GM06990 (cell line): ENCODE measurements around the gene MRPL20.
"Not testable (repeated sequence)": the region's sequence is repeated elsewhere in the genome, so short reads cannot be mapped to it uniquely, and the experiment has no call there.

Experiments used
- DNase-seq: peaks from one replicate; pipeline ENCODE4 v3.0.0-alpha.2; 2011; ENCODE audit not compliant: insufficient read length; ENCODE audit errors: extremely low read depth
- H3K27me3 ChIP-seq: replicated peaks from 2 replicates; pipeline ENCODE4 v1.6.0; 2011; ENCODE audit warnings: low read length; ENCODE audit not compliant: control insufficient read depth, insufficient read depth
- H3K36me3 ChIP-seq: 2 replicates; pipeline ENCODE4 v1.5.1; 2011; ENCODE audit warnings: low read length; ENCODE audit not compliant: control insufficient read depth, insufficient read depth
- H3K4me3 ChIP-seq: replicated peaks from 2 replicates; pipeline ENCODE4 v1.5.1; 2011; ENCODE audit warnings: low read depth, mild to moderate bottlenecking, control low read depth, low read length
- TF ChIP-seq, protein P1 (sequence below): IDR thresholded peaks from 2 replicates; pipeline ENCODE4 v1.5.1; 2011; ENCODE audit warnings: low read length, control low read depth, mild to moderate bottlenecking, inconsistent platforms; ENCODE audit not compliant: insufficient read depth, poor library complexity, severe bottlenecking

The MRPL20 gene

DNA sequence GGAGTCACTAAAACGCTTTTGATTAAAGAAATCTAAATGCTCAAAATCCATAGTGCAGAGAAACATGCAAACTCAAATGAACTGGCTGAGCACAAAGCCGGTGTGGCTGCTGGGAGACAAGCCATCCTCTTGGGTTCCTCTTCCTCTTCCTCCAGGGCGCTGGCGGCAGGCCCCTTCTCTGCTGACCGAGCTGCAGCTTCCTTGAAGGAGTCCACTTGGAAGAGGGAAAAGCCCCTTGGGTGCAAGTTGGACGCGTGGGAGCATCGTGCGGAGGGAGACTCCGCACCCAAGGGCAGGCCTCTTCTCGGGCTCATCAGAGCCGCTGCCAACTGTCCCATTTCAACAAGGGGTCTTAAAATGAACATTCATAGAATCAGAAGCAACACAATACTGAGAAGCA lies 15.9 kb downstream of the MRPL20 start:
- H3K27me3 ChIP-seq, result no peaks in the 10 kb centered on the region
- TF ChIP-seq, protein P1, sequence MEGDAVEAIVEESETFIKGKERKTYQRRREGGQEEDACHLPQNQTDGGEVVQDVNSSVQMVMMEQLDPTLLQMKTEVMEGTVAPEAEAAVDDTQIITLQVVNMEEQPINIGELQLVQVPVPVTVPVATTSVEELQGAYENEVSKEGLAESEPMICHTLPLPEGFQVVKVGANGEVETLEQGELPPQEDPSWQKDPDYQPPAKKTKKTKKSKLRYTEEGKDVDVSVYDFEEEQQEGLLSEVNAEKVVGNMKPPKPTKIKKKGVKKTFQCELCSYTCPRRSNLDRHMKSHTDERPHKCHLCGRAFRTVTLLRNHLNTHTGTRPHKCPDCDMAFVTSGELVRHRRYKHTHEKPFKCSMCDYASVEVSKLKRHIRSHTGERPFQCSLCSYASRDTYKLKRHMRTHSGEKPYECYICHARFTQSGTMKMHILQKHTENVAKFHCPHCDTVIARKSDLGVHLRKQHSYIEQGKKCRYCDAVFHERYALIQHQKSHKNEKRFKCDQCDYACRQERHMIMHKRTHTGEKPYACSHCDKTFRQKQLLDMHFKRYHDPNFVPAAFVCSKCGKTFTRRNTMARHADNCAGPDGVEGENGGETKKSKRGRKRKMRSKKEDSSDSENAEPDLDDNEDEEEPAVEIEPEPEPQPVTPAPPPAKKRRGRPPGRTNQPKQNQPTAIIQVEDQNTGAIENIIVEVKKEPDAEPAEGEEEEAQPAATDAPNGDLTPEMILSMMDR, result no peak
- H3K36me3 ChIP-seq, result peaks cover 57% of the 10 kb centered on the region
- H3K4me3 ChIP-seq, result no peak overlapping the region
- no peak for DNase-seq

DNA sequence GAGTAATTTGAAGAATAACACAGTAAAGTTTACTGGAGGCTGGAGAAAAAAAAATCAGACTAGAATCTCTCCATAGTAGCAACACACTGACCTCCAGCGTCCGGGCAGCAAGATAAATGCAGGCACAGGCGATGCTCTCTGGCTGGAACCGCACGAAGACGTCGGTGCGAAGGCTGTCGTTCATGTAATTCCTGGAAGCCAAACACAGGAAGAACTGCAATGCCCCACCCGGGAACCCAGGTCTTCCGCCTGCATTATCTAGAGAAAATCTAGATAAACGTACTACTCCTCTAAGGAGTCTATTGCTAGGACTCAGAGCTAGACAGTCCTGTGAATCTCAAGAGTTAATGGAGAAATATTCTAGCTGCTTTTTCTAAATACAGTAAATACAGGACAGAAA lies 16.4 kb downstream of the MRPL20 start:
- Histone ChIP-seq H3K36me3 (peaks cover 56% of the 10 kb centered on the region), H3K4me3 (no peak overlapping the region), H3K27me3 (no peaks in the 10 kb centered on the region)
- TF ChIP-seq, protein P1, result no peak
- no peak for DNase-seq

DNA sequence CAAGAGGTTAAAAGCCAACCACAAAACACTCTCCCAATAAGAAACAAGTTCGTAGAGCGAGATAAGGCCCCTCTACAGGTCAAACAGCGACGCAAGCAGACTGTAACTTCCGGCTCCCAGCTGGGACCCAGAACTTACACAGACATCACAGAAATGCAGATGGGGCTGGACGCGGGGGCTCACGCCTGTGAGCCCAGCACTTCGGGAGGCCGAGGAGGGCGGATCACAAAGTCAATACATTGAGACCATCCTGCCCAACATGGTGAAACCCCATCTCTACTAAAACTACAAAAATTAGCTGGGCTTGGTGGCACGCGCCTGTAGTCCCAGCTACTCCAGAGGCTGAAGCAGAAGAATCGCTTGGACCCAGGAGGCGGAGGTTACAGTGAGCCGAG lies 19.0 kb downstream of the MRPL20 start:
- peaks cover 43% of the 10 kb centered on the region for H3K36me3 ChIP-seq
- H3K4me3 ChIP-seq, result no peak overlapping the region
- no peak for DNase-seq
- H3K27me3 ChIP-seq, result no peaks in the 10 kb centered on the region
- TF ChIP-seq, protein P1, result no peak

DNA sequence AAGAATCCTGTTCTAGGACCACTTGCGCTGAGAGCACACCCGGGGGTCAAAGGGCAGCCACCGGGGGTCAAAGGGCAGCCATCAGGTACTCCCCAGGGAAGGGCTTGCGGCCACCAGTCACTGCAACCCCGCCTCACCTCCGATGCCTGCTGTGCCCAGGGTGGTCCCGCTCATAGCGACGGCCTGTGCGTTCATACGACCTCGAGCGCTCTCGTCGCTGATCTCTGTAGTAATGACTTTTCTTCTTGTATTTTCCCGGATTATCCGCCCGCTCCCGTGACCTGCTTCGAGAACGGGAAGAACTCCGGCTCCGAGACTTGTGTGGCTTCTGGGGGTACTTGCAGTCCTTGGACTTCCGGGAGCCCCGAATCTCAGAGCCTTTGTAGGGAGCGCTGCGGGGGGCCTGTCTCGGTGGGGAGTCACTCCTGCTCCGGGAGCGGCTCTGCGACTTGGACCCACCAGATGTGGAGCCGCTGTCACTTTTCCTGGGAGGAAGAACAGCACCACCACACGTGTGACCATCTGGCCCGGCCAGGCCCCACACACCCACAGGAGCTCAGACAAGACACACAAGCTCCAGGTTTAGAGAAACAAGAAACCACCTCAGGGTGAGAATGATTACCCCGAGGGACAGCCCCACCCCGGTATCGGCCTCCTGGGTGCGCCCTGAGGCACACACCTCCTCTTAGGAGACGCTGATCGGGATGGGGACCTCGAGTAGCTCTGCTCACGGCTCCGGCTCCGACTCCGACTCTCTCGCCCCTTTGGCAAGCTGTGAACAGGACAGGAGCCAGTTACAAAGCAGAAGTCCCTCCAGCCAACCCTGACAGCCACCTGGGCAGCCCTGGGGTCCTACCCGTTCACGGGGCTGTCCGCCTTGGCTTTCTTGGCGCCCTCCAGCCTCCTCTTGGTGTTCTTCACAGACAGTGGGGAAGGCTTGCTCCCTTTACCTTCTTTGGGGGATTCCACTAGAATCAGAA lies 19.7 kb downstream of the MRPL20 start:
- no peaks in the 10 kb centered on the region for H3K27me3 ChIP-seq
- H3K4me3 ChIP-seq, result no peak overlapping the region
- TF ChIP-seq, protein P1, result no peak
- DNase-seq, result no peak
- peaks cover 36% of the 10 kb centered on the region for H3K36me3 ChIP-seq

DNA sequence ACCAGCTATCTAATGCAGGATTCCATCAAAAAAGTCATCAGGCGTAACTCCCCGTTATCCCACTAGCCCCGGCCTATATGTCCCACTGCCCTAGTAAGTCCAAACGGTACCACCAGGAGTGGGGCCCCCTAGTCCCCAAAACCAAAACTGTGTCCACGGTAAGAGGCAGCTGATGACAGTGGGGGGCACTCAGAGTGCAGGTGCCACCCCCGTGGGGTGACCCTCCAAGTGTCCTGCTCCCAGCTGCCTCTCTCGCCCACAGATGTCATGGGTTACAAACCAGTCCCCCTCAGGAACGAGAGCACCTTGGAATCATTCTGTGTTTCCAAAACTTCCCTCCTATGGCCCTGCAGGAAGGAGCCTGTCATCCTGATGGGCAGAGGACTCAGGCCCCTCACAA lies 21.2 kb downstream of the MRPL20 start:
- Histone ChIP-seq H3K27me3 (no peaks in the 10 kb centered on the region), H3K4me3 (no peak overlapping the region), H3K36me3 (peaks cover 34% of the 10 kb centered on the region)
- TF ChIP-seq, protein P1, result no peak
- DNase-seq, result no peak

DNA sequence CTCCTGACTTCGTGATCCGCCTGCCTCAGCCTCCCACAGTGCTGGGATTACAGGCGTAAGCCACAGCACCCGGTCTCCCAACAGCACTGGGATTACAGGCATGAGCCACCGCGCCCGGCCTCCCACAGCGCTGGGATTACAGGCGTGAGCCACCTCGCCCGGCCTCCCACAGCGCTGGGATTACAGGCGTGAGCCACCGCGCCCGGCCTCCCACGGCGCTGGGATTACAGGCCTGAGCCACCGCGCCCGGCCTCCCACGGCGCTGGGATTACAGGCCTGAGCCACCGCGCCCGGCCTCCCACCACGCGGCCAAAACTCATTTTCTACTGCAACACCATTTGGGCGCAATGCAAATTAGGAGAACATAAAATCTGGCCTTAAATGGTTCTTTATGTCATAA lies 21.8 kb downstream of the MRPL20 start:
- H3K27me3 ChIP-seq, result not testable (repeated sequence)
- peaks cover 32% of the 10 kb centered on the region for H3K36me3 ChIP-seq

More for the DNA sequence above, 21.8 kb downstream of the MRPL20 start:
- not testable (repeated sequence) for DNase-seq, H3K4me3 ChIP-seq
